ENCODE data around the gene GRIN3A. TPM values are rescaled to one million over a fixed set of nuclear protein-coding genes. Genes with fewer than 3 reads are reported as not detected.

GRIN3A gene
- total RNA-seq, 1 donor from 2014 or later: 5.3 TPM

- TF ChIP-seq CTCF (conservative IDR thresholded peaks at IDR 0.05): no peak
- Mint-ChIP-seq H3K36me3 (peaks cover 8% of the 10 kb centered on the region), H3K4me3 (peak within 1 kb of the TSS; percentile 95), H3K4me1 (ENCODE audit: unreplicated experiment) (peaks cover 17% of the 10 kb centered on the region), H3K27ac (peak within 1 kb of the TSS; percentile 99), H3K9me3 (no peaks in the 10 kb centered on the region), H3K27me3 (no peaks in the 10 kb centered on the region)
- peak; percentile 98 for DNase-seq (ENCODE audit: extremely low spot score, unreplicated experiment)
Observed at GRCh38 chr9:101533334-101534204, 204.9 kb downstream of the GRIN3A start, which contains the start of gene RNF20. Gene RNF20 (plus strand): TSS chr9:101533853. CDS start chr9:101535424, 1,571 bp downstream.

- Mint-ChIP-seq H3K9me3 (no peaks in the 10 kb centered on the region), H3K4me1 (ENCODE audit: unreplicated experiment) (peaks cover 11% of the 10 kb centered on the region), H3K27ac (no peak overlapping the region), H3K4me3 (peak overlapping the region; percentile 28), H3K27me3 (no peaks in the 10 kb centered on the region), H3K36me3 (no peaks in the 10 kb centered on the region)
- TF ChIP-seq CTCF (conservative IDR thresholded peaks at IDR 0.05): peak; percentile 90
- DNase-seq (ENCODE audit: extremely low spot score, unreplicated experiment): peak; percentile 69
Observed at GRCh38 chr9:101530076-101530711, 208.3 kb downstream of the GRIN3A start.

- H3K9me3 Mint-ChIP-seq: no peaks in the 10 kb centered on the region
- no peak overlapping the region for H3K27ac Mint-ChIP-seq
- no peak for TF ChIP-seq CTCF (conservative IDR thresholded peaks at IDR 0.05)
- H3K36me3 Mint-ChIP-seq: no peaks in the 10 kb centered on the region
- H3K4me1 Mint-ChIP-seq (ENCODE audit: unreplicated experiment): peaks cover 3% of the 10 kb centered on the region
- H3K27me3 Mint-ChIP-seq: peaks cover 4% of the 10 kb centered on the region
- no peak overlapping the region for H3K4me3 Mint-ChIP-seq
- DNase-seq (ENCODE audit: extremely low spot score, unreplicated experiment): no peak
Observed at GRCh38 chr9:101528015-101528414, 210.4 kb downstream of the GRIN3A start.

- no peak overlapping the region for H3K27ac Mint-ChIP-seq
- H3K9me3 Mint-ChIP-seq: no peaks in the 10 kb centered on the region
- no peaks in the 10 kb centered on the region for H3K36me3 Mint-ChIP-seq
- no peak for TF ChIP-seq CTCF (conservative IDR thresholded peaks at IDR 0.05)
- no peak overlapping the region for H3K4me3 Mint-ChIP-seq
- H3K4me1 Mint-ChIP-seq (ENCODE audit: unreplicated experiment): no peaks in the 10 kb centered on the region
- peaks cover 11% of the 10 kb centered on the region for H3K27me3 Mint-ChIP-seq
- no peak for DNase-seq (ENCODE audit: extremely low spot score, unreplicated experiment)
Observed at GRCh38 chr9:101527066-101527465, 211.4 kb downstream of the GRIN3A start.

GRCh38 chr9:101524371-101524770, 214.1 kb downstream of the GRIN3A start:
- H3K9me3 Mint-ChIP-seq: no peaks in the 10 kb centered on the region
- no peak overlapping the region for H3K27ac Mint-ChIP-seq

More at GRCh38 chr9:101524371-101524770, 214.1 kb downstream of the GRIN3A start:
- Mint-ChIP-seq H3K27me3 (peaks cover 28% of the 10 kb centered on the region), H3K36me3 (no peaks in the 10 kb centered on the region), H3K4me1 (ENCODE audit: unreplicated experiment) (no peaks in the 10 kb centered on the region), H3K4me3 (no peak overlapping the region)
- no peak for TF ChIP-seq CTCF (conservative IDR thresholded peaks at IDR 0.05)
- DNase-seq (ENCODE audit: extremely low spot score, unreplicated experiment): no peak

Other genes with a start within 250 kb of the GRIN3A start
- 39.5 and 52.2 TPM in 2 replicates for gene RNF20, start 204.8 kb downstream of the GRIN3A start, total RNA-seq (ENCODE audit: low replicate concordance)
- gene PPP3R2, start 143.7 kb downstream of the GRIN3A start, total RNA-seq (ENCODE audit: low replicate concordance): 0.07 and 0.22 TPM in 2 replicates

Data from type B pancreatic cell (in vitro differentiated cells).